Fibroblast of villous mesenchyme (primary cell): ENCODE results near the gene TUBB4B. TPM values are rescaled to one million over a fixed set of nuclear protein-coding genes. Genes with fewer than 3 reads are reported as not detected.
A peak's percentile ranks its signal among the peaks of the same experiment; 100 is the strongest.
"Not testable (repeated sequence)": the region's sequence is repeated elsewhere in the genome, so short reads cannot be mapped to it uniquely, and the experiment has no call there.

Experiments used
- DNase-seq: peaks from one replicate; pipeline ENCODE4 v3.0.0-alpha.2; 2010; ENCODE audit warnings: low read depth
- H3K4me3 ChIP-seq: 2 replicates; pipeline ENCODE4 v1.5.1; 2011; ENCODE audit warnings: low read depth, mild to moderate bottlenecking, low read length
- CTCF ChIP-seq: IDR thresholded peaks from 2 replicates; pipeline ENCODE4 v1.5.1; 2012; ENCODE audit warnings: low read depth, mild to moderate bottlenecking, low read length; ENCODE audit not compliant: insufficient read depth
- total RNA-seq: library from RNA; depleted of rRNA; stranded (reverse); fragments of >200 nt; gene quantifications from 2 replicates; pipeline ENCODE4 v1.2.3, GENCODE V29; 2012

Gene TUBB4B
- total RNA-seq, 1 donor = 218 TPM

GRCh38 chr9:137240318-137240840, 708 bp upstream of the TUBB4B start:
- TF ChIP-seq CTCF = no peak
- peak overlapping the region; percentile 65 for H3K4me3 ChIP-seq
- DNase-seq = peak; percentile 75

GRCh38 chr9:137241490-137242268, 592 bp downstream of the TUBB4B start:
- peak; percentile 42 for DNase-seq
- peak overlapping the region; percentile 85 for H3K4me3 ChIP-seq

GRCh38 chr9:137242269-137243203, 1.4 kb downstream of the TUBB4B start:
- H3K4me3 ChIP-seq = peak overlapping the region; percentile 85
- no peak for DNase-seq
- TF ChIP-seq CTCF = no peak

More at GRCh38 chr9:137241490-137242268, 592 bp downstream of the TUBB4B start:
- no peak for TF ChIP-seq CTCF

GRCh38 chr9:137243266-137243625, 2.2 kb downstream of the TUBB4B start:
- H3K4me3 ChIP-seq, DNase-seq: not testable (repeated sequence)

- no peak for DNase-seq
- no peak for TF ChIP-seq CTCF
- no peak overlapping the region for H3K4me3 ChIP-seq
These were observed 2.8 kb downstream of the TUBB4B start for GRCh38 chr9:137243626-137244485.

GRCh38 chr9:137244486-137245449, 3.7 kb downstream of the TUBB4B start:
- no peak for TF ChIP-seq CTCF
- H3K4me3 ChIP-seq = no peak overlapping the region
- DNase-seq = no peak
